Upper lobe of left lung (tissue), 6 donors: ENCODE data around the gene GRXCR2. TPM values are rescaled to one million over a fixed set of nuclear protein-coding genes. Genes with fewer than 3 reads are reported as not detected.

Experiments used
- ATAC-seq, 2 donors: fragments of 200-7000 bp; cut with Tn5 transposase; one replicate each; pipeline ENCODE4 v1.9.1; 2022; ENCODE audit warnings: mild to moderate bottlenecking in 2 of 2, moderate library complexity in 2 of 2; ENCODE audit not compliant: low FRiP score in 2 of 2
- DNase-seq, 2 donors: peaks; one replicate each; pipeline ENCODE4 v3.0.0-alpha.2; 2019 to 2020
- H3K27ac ChIP-seq, 4 donors: fragments of 200-600 bp; sonication (generic); one replicate each; pipeline ENCODE4 v1.5.1; 2016 to 2019
- H3K27me3 ChIP-seq, 4 donors: fragments of 200-600 bp; sonication (generic); one replicate each; pipeline ENCODE4 v1.5.1; 2017 to 2019
- H3K36me3 ChIP-seq, 4 donors: fragments of 200-600 bp; sonication (generic); one replicate each; pipeline ENCODE4 v1.5.1; 2016 to 2019
- H3K4me1 ChIP-seq, 4 donors: fragments of 200-600 bp; sonication (generic); one replicate each; pipeline ENCODE4 v1.5.1; 2018 to 2019
- H3K4me3 ChIP-seq, 4 donors: fragments of 200-600 bp; sonication (generic); one replicate each; pipeline ENCODE4 v1.5.1; 2017 to 2019; ENCODE audit warnings: mild to moderate bottlenecking in 2 of 4, moderate library complexity in 1 of 4
- H3K9me3 ChIP-seq, 4 donors: fragments of 200-600 bp; sonication (generic); one replicate each; pipeline ENCODE4 v1.5.1; 2018 to 2019
- EP300 ChIP-seq, 4 donors: sonication (generic); formaldehyde crosslinking; IDR thresholded peaks; one replicate each; pipeline ENCODE4 v1.5.1; 2017; ENCODE audit warnings: antibody characterized with exemption in 4 of 4, control low read depth in 2 of 4
- POLR2A ChIP-seq, 4 donors: fragments of 450-650 bp; IDR thresholded peaks; one replicate each; pipeline ENCODE4 v1.5.1; 2016 to 2017; ENCODE audit warnings: antibody characterized with exemption in 4 of 4, mild to moderate bottlenecking in 2 of 4
- POLR2AphosphoS5 ChIP-seq, 2 donors: sonication (generic); formaldehyde crosslinking; IDR thresholded peaks; one replicate each; pipeline ENCODE4 v1.5.1; 2017; ENCODE audit warnings: antibody characterized with exemption in 2 of 2
- WGBS, 2 donors: methylation state at CpG; one replicate each; pipeline ENCODE4 v1.1.5; 2017 to 2018; 5-methylcytosine and 5-hydroxymethylcytosine counted together
- total RNA-seq, 6 donors: library from RNA; depleted of rRNA in 4 of 6; stranded (reverse); fragments of >200 nt in 4 of 6; gene quantifications; one replicate each; pipeline versions ENCODE4 v1.1.0 to v1.2.1, GENCODE V29; 2016 to 2021
- TF ChIP-seq, protein P1 (sequence below), 6 experiments: fragments of 450-650 bp in 4 of 6; fragments of 200-600 bp in 2 of 6; sonication (generic) in 2 of 6; IDR thresholded peaks; one replicate each; pipeline ENCODE4 v1.5.1; 2016 to 2019; ENCODE audit warnings: antibody characterized with exemption in 6 of 6
- donor health status: DM: no; HTN: no; CAD: no; lungs with moderate emphysema.
- donor health status: DM: no; HTN: yes; CAD: no; lungs with severe emphysema.

Gene GRXCR2
- total RNA-seq, 6 donors from 2014 or later: not detected

- no peaks in the 10 kb centered on the region for H3K4me1 ChIP-seq
- WGBS, 2 donors: 75 to 92% methylated on average over 2 of the region's 2 CpGs
- TF ChIP-seq, protein P1, sequence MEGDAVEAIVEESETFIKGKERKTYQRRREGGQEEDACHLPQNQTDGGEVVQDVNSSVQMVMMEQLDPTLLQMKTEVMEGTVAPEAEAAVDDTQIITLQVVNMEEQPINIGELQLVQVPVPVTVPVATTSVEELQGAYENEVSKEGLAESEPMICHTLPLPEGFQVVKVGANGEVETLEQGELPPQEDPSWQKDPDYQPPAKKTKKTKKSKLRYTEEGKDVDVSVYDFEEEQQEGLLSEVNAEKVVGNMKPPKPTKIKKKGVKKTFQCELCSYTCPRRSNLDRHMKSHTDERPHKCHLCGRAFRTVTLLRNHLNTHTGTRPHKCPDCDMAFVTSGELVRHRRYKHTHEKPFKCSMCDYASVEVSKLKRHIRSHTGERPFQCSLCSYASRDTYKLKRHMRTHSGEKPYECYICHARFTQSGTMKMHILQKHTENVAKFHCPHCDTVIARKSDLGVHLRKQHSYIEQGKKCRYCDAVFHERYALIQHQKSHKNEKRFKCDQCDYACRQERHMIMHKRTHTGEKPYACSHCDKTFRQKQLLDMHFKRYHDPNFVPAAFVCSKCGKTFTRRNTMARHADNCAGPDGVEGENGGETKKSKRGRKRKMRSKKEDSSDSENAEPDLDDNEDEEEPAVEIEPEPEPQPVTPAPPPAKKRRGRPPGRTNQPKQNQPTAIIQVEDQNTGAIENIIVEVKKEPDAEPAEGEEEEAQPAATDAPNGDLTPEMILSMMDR (IDR thresholded peaks at IDR 0.05): no peak
- TF ChIP-seq POLR2AphosphoS5 (IDR thresholded peaks at IDR 0.05) (no peak), POLR2A (IDR thresholded peaks at IDR 0.05) (no peak), EP300 (IDR thresholded peaks at IDR 0.05) (no peak)
Measured at GRCh38 chr5:145918397-145918796, 45.6 kb upstream of the GRXCR2 start.

GRCh38 chr5:145917288-145917687 lies 44.5 kb upstream of the GRXCR2 start:
- TF ChIP-seq POLR2AphosphoS5 (IDR thresholded peaks at IDR 0.05) (no peak), EP300 (IDR thresholded peaks at IDR 0.05) (no peak), POLR2A (IDR thresholded peaks at IDR 0.05) (no peak)
- TF ChIP-seq, protein P1 (IDR thresholded peaks at IDR 0.05): no peak
- Histone ChIP-seq H3K27ac (no peak overlapping the region), H3K4me1 (no peaks in the 10 kb centered on the region), H3K9me3 (no peaks in the 10 kb centered on the region), H3K4me3 (no peak overlapping the region), H3K36me3 (no peaks in the 10 kb centered on the region), H3K27me3 (no peaks in the 10 kb centered on the region)
- no peak for DNase-seq
- peak; percentile 32 to 41 for ATAC-seq

More at GRCh38 chr5:145918397-145918796, 45.6 kb upstream of the GRXCR2 start:
- Histone ChIP-seq H3K27me3 (no peaks in the 10 kb centered on the region), H3K27ac (no peak overlapping the region), H3K36me3 (no peaks in the 10 kb centered on the region), H3K9me3 (no peaks in the 10 kb centered on the region), H3K4me3 (no peak overlapping the region)
- no peak for ATAC-seq
- no peak for DNase-seq

DNA sequence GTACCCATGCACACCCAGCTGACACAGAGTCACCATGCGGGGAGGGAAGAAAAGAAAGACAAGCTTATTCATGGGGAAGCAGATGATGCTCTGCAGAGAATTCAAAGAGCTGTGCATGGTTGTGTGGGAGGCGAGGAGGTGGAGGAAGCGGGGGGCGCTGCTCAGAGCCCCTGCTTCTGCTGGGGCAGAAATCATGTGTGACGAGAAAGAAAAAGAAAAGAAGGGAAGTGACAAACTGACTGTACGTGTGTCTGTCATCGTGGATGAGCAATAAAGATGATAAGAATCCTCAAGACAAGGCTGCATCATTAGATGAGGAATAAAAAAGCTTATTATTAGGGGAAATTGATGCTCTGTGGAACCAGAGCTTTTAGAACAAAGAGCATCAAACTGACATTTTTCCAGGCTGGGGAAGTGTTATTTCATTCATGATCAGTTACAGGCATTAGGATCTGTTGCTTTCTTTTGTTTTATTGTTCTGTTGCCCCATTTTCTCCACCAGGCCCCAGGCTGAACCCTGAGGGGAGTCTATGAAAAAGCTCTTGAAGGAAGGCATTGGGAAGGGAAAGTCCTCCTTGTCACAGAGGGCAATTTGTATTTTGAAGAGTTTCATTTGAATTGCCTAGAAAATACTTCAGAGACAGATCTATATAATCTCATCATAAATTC lies 43.3 kb upstream of the GRXCR2 start:
- H3K9me3 ChIP-seq: no peaks in the 10 kb centered on the region
- no peaks in the 10 kb centered on the region for H3K36me3 ChIP-seq
- no peak overlapping the region for H3K4me3 ChIP-seq
- no peaks in the 10 kb centered on the region for H3K27me3 ChIP-seq
- TF ChIP-seq, protein P1 (IDR thresholded peaks at IDR 0.05): no peak
- TF ChIP-seq POLR2AphosphoS5 (IDR thresholded peaks at IDR 0.05) (no peak), POLR2A (IDR thresholded peaks at IDR 0.05) (no peak), EP300 (IDR thresholded peaks at IDR 0.05) (no peak)
- no peak overlapping the region for H3K27ac ChIP-seq
- ATAC-seq: no peak
- 76 to 80% methylated on average over 7 of the region's 7 CpGs for WGBS, 2 donors
- DNase-seq: no peak
- no peaks in the 10 kb centered on the region for H3K4me1 ChIP-seq

DNA sequence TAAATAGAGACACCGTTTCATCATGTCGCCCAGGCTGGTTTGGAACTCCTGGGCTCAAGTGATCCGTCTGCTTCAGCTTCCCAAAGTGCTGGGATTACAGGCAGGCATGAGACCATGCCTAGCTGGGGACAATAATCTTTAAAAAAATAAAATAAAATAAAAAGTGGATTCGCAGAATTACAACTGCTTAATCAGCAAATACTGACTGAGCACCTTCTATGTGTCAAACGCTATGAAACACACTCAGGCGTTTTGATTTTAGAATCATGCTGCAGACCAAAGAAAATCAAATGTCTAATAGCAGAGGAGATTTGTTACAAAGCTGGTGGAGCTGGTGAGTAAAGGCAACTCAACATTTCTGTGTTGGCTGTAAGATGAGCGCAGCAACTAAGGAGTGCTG lies 40.9 kb upstream of the GRXCR2 start:
- Histone ChIP-seq H3K9me3 (no peaks in the 10 kb centered on the region), H3K36me3 (no peaks in the 10 kb centered on the region), H3K4me1 (no peaks in the 10 kb centered on the region), H3K27me3 (no peaks in the 10 kb centered on the region), H3K4me3 (no peak overlapping the region), H3K27ac (no peak overlapping the region)
- DNase-seq (no peak), ATAC-seq (no peak)
- WGBS, 2 donors: 92 to 94% methylated on average over 7 of the region's 7 CpGs
- TF ChIP-seq EP300 (IDR thresholded peaks at IDR 0.05): no peak

GRCh38 chr5:145912594-145912993 lies 39.8 kb upstream of the GRXCR2 start:
- WGBS, 2 donors: 85 to 91% methylated on average over 5 of the region's 5 CpGs
- DNase-seq (no peak), ATAC-seq (no peak)
- Histone ChIP-seq H3K4me3 (no peak overlapping the region), H3K4me1 (no peaks in the 10 kb centered on the region), H3K27me3 (no peaks in the 10 kb centered on the region), H3K36me3 (no peaks in the 10 kb centered on the region), H3K27ac (no peak overlapping the region), H3K9me3 (no peaks in the 10 kb centered on the region)
- TF ChIP-seq POLR2A (IDR thresholded peaks at IDR 0.05): no peak

DNA sequence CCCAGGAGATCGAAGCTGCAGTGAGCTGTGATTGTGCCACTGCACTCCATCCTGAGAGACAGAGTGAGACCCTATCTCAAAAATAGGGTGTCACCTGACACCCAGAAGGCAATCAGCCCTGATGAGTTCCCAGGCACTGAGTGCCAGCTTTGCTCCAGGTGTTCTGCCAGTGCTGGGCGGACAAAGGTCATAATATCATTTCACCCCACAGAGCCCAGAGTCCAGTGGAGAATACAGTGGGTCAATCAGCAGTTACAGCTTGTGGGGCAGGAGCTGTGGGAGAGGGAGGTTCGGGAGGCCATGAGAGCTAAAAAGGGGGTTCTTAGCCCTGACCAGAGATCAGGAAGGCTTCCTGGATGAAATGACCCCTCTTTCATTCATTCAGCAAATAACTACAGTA lies 39.2 kb upstream of the GRXCR2 start:
- no peaks in the 10 kb centered on the region for H3K9me3 ChIP-seq
- WGBS, 2 donors: 81 to 87% methylated on average over 3 of the region's 3 CpGs
- no peaks in the 10 kb centered on the region for H3K27me3 ChIP-seq
- DNase-seq: no peak
- no peaks in the 10 kb centered on the region for H3K36me3 ChIP-seq
- no peaks in the 10 kb centered on the region for H3K4me1 ChIP-seq
- H3K4me3 ChIP-seq: no peak overlapping the region
- ATAC-seq: no peak
- no peak overlapping the region for H3K27ac ChIP-seq
- TF ChIP-seq POLR2AphosphoS5 (IDR thresholded peaks at IDR 0.05): no peak
- TF ChIP-seq POLR2A (IDR thresholded peaks at IDR 0.05): no peak
- TF ChIP-seq, protein P1 (IDR thresholded peaks at IDR 0.05): no peak
- TF ChIP-seq EP300 (IDR thresholded peaks at IDR 0.05): no peak
